OCI-LY7 (cell line): Measurements from ENCODE around the gene EIF3F. TPM values are rescaled to one million over a fixed set of nuclear protein-coding genes. Genes with fewer than 3 reads are reported as not detected.
"Not testable (repeated sequence)": the region's sequence is repeated elsewhere in the genome, so short reads cannot be mapped to it uniquely, and the experiment has no call there.

Experiments
- BruUV-seq: library from RNA; stranded (reverse); fragments of 400-500 nt; replicated peaks from 2 replicates; lab custom pipeline; 2021; lab: Mats Ljungman, UMichigan
- CTCF ChIA-PET: fragments of 300-600 bp; sonication (Branson Sonifier 250); formaldehyde crosslinking; loops from one replicate; lab custom pipeline; 2022; ENCODE audit warnings: antibody characterized with exemption; ENCODE audit not compliant: unreplicated experiment; lab: Charles Lee
- POLR2A ChIA-PET: fragments of 300-600 bp; sonication (Branson Sonifier 250); formaldehyde crosslinking; loops from one replicate; lab custom pipeline; 2022; ENCODE audit warnings: antibody characterized with exemption; lab: Charles Lee
- DNase-seq: peaks from one replicate; pipeline ENCODE4 v3.0.0-alpha.2; 2015; ENCODE audit warnings: low spot score
- H2AFZ ChIP-seq: fragments of 200-600 bp; sonication (generic), shearing (Covaris generic); 2 replicates; pipeline ENCODE4 v1.6.1; 2014; ENCODE audit warnings: mild to moderate bottlenecking, antibody characterized with exemption, low read length, moderate library complexity
- H3K27ac ChIP-seq: fragments of 200-600 bp; sonication (generic); 2 replicates; pipeline ENCODE4 v1.5.1; 2014; ENCODE audit warnings: mixed run types, low read depth, mild to moderate bottlenecking, moderate library complexity, low read length, inconsistent platforms; ENCODE audit not compliant: poor library complexity, severe bottlenecking
- H3K36me3 ChIP-seq: fragments of 200-600 bp; sonication (generic); 2 replicates; pipeline ENCODE4 v1.6.1; 2014; ENCODE audit warnings: mild to moderate bottlenecking, antibody characterized with exemption, low read length, moderate library complexity, mixed read lengths; ENCODE audit not compliant: insufficient read depth
- H3K4me1 ChIP-seq: fragments of 200-600 bp; sonication (generic); 2 replicates; pipeline ENCODE4 v1.5.1; 2014; ENCODE audit warnings: mild to moderate bottlenecking, low read length; ENCODE audit not compliant: insufficient read depth, poor library complexity, severe bottlenecking
- H3K4me2 ChIP-seq: fragments of 200-600 bp; sonication (generic); 2 replicates; pipeline ENCODE4 v1.6.1; 2014; ENCODE audit warnings: mild to moderate bottlenecking, low read length
- H3K4me3 ChIP-seq: fragments of 200-600 bp; sonication (generic); 2 replicates; pipeline ENCODE4 v1.5.1; 2014; ENCODE audit warnings: mild to moderate bottlenecking, low read depth, low read length; ENCODE audit not compliant: poor library complexity, severe bottlenecking
- H3K79me2 ChIP-seq: fragments of 200-600 bp; sonication (generic); 2 replicates; pipeline ENCODE4 v1.6.1; 2016; ENCODE audit warnings: low read depth, mild to moderate bottlenecking, low read length, moderate library complexity, mixed read lengths; ENCODE audit not compliant: insufficient read depth
- H3K9me2 ChIP-seq: fragments of 200-600 bp; sonication (generic); 2 replicates; pipeline ENCODE4 v1.6.1; 2016; ENCODE audit warnings: mild to moderate bottlenecking, low read length, mixed read lengths; ENCODE audit not compliant: insufficient read depth
- H3K9me3 ChIP-seq: fragments of 200-600 bp; sonication (generic); 2 replicates; pipeline ENCODE4 v1.6.1; 2014; ENCODE audit warnings: mild to moderate bottlenecking, mixed run types, low read length, mixed read lengths
- H4K20me1 ChIP-seq: fragments of 200-600 bp; sonication (generic); 2 replicates; pipeline ENCODE4 v1.6.1; 2014; ENCODE audit warnings: mild to moderate bottlenecking, antibody characterized with exemption, low read length, moderate library complexity, mixed read lengths; ENCODE audit not compliant: insufficient read depth
- EZH2phosphoT487 ChIP-seq: fragments of 200-600 bp; sonication (generic); IDR thresholded peaks from 2 replicates; pipeline ENCODE4 v1.6.1; 2018; ENCODE audit warnings: low read depth, borderline replicate concordance, mild to moderate bottlenecking, mixed run types, antibody characterized with exemption, low read length, moderate library complexity, mixed read lengths
- intact Hi-C: fragments of 100-400 bp; cut with micrococcal nuclease; formaldehyde crosslinking; loops from one replicate; pipeline ENCODE4 v1.10.0; 2022; ENCODE audit not compliant: unreplicated experiment
- total RNA-seq, 2 experiments: library from RNA; depleted of rRNA in 1 of 2; stranded (reverse); fragments of >200 nt in 1 of 2; shearing (Covaris generic) in 1 of 2; gene quantifications; 2 replicates each; pipeline ENCODE4 v1.2.3, GENCODE V29; 2014 to 2022
- TF ChIP-seq, protein P1 (sequence below): fragments of 200-600 bp; sonication (generic); conservative IDR thresholded peaks from 2 replicates; pipeline ENCODE4 v1.5.1; 2014; ENCODE audit warnings: mild to moderate bottlenecking, antibody characterized with exemption, low read length, moderate library complexity, mixed read lengths

EIF3F gene
- total RNA-seq, 2 experiments from 2014 or later: 367 to 376 TPM

DNA sequence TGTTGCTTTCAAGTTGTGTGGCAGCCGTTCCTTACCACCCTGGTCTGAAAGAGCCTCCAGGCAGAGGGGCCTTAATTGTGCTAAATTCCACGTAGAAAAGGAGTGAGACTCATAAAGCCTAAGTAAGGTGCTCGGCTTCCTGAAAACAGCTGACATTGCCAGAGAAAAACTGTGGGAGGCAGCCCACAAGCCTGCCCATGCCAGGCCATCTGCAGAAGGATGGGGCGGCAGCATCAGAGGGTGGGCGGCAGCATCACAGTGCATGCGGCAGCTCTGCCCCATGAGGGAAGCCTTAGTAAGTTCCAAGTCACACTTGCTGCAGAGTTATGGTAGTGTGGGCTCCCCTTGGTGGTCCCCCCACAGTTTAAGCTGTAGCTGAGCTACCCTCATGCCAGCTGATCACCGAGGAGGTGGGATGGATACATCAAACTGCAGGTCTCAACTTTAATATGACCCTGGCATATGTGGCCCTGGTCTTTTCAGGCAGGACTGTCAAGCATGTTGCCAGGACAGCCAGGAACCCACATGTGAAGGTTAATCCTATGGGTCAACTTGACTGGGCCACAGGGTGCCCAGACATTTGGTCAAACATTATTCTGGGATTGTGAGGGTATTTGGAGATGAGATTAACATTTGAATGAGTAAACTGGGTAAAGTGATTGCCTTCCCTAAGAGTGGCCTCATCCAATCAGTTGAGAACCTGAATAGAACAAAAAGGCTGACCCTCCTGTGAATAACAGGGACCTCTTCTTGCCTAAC is 3.1 kb upstream of the EIF3F start:
- BruUV-seq: no TSS peak
- Histone ChIP-seq H3K9me2 (no peaks in the 10 kb centered on the region), H3K36me3 (peaks cover 9% of the 10 kb centered on the region), H3K9me3 (no peaks in the 10 kb centered on the region), H4K20me1 (peaks cover 14% of the 10 kb centered on the region), H3K4me1 (peaks cover 23% of the 10 kb centered on the region), H2AFZ (no peak overlapping the region), H3K79me2 (peaks cover 19% of the 10 kb centered on the region), H3K27ac (no peak overlapping the region), H3K4me2 (no peak overlapping the region), H3K4me3 (no peak overlapping the region)
- ChIA-PET POLR2A (interaction anchor here (1.1 kb wide), 1 partner anchor 91 kb away, joined by 3 read pairs; no protein-coding TSS in a partner anchor), CTCF (interaction anchor here (0.6 kb wide), 1 partner anchor 631 kb away, joined by 3 read pairs; no protein-coding TSS in a partner anchor)
- TF ChIP-seq, protein P1, sequence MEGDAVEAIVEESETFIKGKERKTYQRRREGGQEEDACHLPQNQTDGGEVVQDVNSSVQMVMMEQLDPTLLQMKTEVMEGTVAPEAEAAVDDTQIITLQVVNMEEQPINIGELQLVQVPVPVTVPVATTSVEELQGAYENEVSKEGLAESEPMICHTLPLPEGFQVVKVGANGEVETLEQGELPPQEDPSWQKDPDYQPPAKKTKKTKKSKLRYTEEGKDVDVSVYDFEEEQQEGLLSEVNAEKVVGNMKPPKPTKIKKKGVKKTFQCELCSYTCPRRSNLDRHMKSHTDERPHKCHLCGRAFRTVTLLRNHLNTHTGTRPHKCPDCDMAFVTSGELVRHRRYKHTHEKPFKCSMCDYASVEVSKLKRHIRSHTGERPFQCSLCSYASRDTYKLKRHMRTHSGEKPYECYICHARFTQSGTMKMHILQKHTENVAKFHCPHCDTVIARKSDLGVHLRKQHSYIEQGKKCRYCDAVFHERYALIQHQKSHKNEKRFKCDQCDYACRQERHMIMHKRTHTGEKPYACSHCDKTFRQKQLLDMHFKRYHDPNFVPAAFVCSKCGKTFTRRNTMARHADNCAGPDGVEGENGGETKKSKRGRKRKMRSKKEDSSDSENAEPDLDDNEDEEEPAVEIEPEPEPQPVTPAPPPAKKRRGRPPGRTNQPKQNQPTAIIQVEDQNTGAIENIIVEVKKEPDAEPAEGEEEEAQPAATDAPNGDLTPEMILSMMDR: no peak
- TF ChIP-seq EZH2phosphoT487: no peak
- intact Hi-C loops: no loop called here
- DNase-seq: no peak

DNA sequence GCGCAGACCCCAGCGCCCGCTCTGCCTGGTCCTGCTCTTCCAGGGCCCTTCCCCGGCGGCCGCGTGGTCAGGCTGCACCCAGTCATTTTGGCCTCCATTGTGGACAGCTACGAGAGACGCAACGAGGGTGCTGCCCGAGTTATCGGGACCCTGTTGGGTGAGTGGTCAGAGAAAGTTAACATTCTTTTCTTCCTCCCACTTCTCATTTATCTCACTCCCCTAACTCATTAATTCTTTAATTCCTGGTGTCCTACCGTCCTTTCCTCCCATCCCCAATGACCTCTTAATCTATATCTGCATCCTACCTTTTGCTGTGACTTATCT is 385 bp downstream of the EIF3F start:
- intact Hi-C loops: loop anchor here (1.0 to 5.0 kb wide), 2 partner anchors 95 to 895 kb away; no protein-coding TSS in a partner anchor
- H3K9me3 ChIP-seq, DNase-seq, H2AFZ ChIP-seq, H3K9me2 ChIP-seq, BruUV-seq, H3K27ac ChIP-seq: not testable (repeated sequence)
- H3K79me2 ChIP-seq: peaks cover 41% of the 10 kb centered on the region
- peaks cover 27% of the 10 kb centered on the region for H3K4me1 ChIP-seq
- H3K36me3 ChIP-seq: peaks cover 40% of the 10 kb centered on the region
- peaks cover 20% of the 10 kb centered on the region for H4K20me1 ChIP-seq
- ChIA-PET POLR2A (interaction anchor here (1.0 to 2.3 kb wide), 5 partner anchors 11 to 97 kb away, joined by 5 to 29 read pairs (median 6); no protein-coding TSS in a partner anchor), CTCF (interaction anchor here (0.5 to 2.1 kb wide), 3 partner anchors 92 to 1304 kb away, joined by 3 to 42 read pairs (median 6); partner anchors contain the start of gene MRPL17)
- H3K4me2 ChIP-seq: peak overlapping the region; percentile 98
- peak overlapping the region; percentile 96 for H3K4me3 ChIP-seq

DNA sequence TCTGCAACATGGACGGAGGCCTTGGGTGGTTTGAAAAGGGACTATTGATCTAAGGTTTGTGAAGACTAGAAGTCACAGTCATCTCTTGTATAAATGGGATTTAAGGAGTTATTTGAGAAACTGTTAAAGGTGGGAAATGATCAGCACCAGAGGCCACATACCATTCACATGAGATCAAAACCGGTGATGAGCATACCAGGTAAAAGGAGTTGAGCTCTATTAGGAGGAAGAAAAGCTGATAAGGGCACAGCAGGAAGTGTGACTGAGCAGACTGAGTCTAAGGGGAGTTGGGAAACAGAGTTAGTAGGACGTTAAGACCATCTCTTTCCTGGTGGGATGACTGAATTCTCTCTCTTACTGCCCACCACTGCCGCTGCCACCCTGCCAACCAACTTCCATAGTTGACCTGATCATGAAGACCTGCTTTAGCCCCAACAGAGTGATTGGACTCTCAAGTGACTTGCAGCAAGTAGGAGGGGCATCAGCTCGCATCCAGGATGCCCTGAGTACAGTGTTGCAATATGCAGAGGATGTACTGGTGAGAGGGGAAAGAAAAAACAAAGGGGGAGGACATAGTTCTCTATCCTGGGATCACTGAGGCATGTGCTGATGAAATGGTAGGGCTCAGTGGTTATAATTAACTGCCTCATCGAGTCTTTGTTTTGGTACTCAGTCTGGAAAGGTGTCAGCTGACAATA is 7.6 kb downstream of the EIF3F start:
- Histone ChIP-seq H3K4me2 (no peak overlapping the region), H3K79me2 (peaks cover 14% of the 10 kb centered on the region; the same call in 1 of the 2 replicates), H3K9me2 (no peaks in the 10 kb centered on the region), H2AFZ (no peak overlapping the region), H3K4me1 (no peaks in the 10 kb centered on the region), H3K4me3 (no peak overlapping the region), H3K27ac (no peak overlapping the region), H3K36me3 (peaks cover 96% of the 10 kb centered on the region), H3K9me3 (no peaks in the 10 kb centered on the region), H4K20me1 (no peaks in the 10 kb centered on the region)
- no TSS peak for BruUV-seq
- ChIA-PET POLR2A (no interaction called here), CTCF (no interaction called here)
- DNase-seq: no peak
- TF ChIP-seq, protein P1: no peak
- TF ChIP-seq EZH2phosphoT487: no peak
- intact Hi-C loops: no loop called here
